Dermis lymphatic vessel endothelial cell (primary cell): ENCODE data around the gene OR6C70. TPM values are rescaled to one million over a fixed set of nuclear protein-coding genes. Genes with fewer than 3 reads are reported as not detected.

Source experiments
- total RNA-seq: library from RNA; depleted of rRNA; stranded (reverse); fragments of >200 nt; gene quantifications from 2 replicates; pipeline ENCODE4 v1.2.1, GENCODE V29; 2014

Gene OR6C70
- not detected in 2 replicates for total RNA-seq

DNA sequence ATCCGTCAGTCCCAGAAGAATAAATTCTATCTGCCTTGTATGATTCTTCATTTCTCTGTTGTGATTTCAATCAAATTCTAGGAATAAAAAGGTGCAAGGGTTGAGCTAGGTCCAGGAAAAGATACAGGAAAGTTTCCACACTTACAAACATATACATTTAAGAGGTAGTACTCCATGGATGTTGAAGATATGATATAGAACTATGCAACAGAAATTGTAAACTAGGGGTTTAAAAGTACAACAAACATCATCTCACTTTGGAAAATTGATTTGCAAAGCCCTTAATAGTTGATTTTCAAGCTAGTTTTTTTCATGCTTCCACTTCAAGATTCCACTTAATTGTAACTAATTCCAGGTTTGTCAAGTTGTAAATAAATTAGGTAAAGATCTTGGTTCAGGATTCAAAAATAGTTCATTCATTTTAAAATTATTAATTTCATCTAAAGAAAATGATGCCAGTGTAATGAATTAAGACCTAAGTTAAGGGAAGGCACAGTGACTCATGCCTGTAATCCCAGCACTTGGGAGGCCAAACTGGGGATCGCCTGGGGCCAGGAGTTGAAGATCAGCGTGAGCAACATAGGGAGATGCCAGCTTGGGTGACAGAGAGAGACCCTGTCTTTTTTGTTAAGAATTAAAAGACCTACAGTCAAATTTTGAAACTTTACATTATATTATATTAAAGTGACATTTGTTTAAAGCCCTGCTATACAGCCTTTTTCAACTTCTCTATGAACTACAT lies at the start of gene OR6C70:
TSS of gene OR6C70 (minus strand) at position 51 of the 742 bp plus-strand sequence. CDS start at position 51, 0 bp downstream.

DNA sequence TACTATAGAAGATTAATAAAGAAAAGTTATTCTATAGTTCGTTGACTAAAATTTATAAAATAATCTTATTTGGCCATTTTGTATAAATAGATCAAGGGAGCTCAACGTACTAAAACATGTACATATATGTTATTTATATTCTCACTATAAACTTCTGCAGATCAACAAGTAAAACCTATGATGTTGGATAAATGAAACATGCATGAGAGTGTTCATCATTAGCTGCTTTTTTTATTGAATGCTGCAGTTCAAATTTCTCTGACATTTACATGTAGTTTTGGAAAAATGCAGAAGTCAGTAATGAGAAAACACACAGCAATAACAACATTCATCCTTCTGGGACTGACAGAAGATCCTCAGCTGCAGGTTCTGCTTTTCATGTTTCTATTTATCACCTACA lies 22.1 kb upstream of the OR6C70 start, which contains the start of gene OR6C68:
TSS of gene OR6C68 (plus strand) at position 301 of the 400 bp plus-strand sequence. CDS start at position 301, 0 bp downstream.

DNA sequence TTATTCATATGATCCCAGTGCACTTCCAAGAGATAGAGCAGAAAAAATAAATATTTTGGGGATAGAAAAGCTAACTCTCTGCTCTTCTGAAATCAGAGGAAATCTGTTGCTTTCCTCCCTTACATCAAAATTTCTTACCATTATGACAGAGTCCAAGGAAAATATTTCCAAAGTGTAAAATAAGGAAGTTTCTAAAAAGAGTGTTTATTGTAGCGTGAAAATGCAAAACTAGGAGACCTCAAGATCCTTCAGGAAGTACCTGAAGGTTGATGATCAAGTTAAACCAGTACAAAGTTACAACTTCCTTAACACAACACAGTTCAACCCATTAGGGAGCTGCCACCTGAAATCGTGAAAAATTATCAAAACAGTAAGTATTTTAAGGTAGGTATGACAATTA lies 26.2 kb downstream of the OR6C70 start, which contains the start of gene OR6C2:
TSS of gene OR6C2 (plus strand) at position 301 of the 400 bp plus-strand sequence. CDS start 8,138 bp downstream, outside the sequence.

DNA sequence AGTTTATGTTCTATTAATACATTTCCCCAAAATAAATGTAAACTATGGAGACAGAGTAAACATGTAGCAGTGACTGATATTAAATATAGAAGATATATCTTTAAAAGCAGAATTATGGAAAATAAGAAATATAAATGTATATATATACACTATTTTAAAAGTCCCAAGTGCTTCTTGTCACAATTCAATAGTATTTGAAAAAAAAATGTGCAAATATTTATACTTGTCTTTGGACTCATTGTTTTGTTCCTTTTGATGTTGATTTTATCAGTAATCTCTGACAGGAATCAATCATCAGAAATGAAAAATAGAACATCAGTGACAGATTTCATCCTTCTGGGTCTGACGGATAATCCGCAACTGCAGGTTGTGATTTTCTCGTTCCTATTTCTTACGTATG lies 44.0 kb downstream of the OR6C70 start, which contains the start of gene OR6C76:
TSS of gene OR6C76 (plus strand) at position 301 of the 400 bp plus-strand sequence. CDS start at position 301, 0 bp downstream.

Other genes starting within 250 kb of the OR6C70 start
- not detected in 2 replicates for gene OR10A7, start 249.1 kb downstream of the OR6C70 start, total RNA-seq
- gene OR6C74, start 225.5 kb downstream of the OR6C70 start, total RNA-seq: not detected in 2 replicates
- gene OR6C6, start 173.6 kb downstream of the OR6C70 start, total RNA-seq: not detected in 2 replicates
- not detected in 2 replicates for gene OR6C1, start 155.8 kb downstream of the OR6C70 start, total RNA-seq
- not detected in 2 replicates for gene OR6C3, start 139.4 kb downstream of the OR6C70 start, total RNA-seq
- not detected in 2 replicates for gene OR6C75, start 107.2 kb downstream of the OR6C70 start, total RNA-seq
- gene OR6C65, start 69.6 kb downstream of the OR6C70 start, total RNA-seq: not detected in 2 replicates
- gene OR6C76, start 43.9 kb downstream of the OR6C70 start, total RNA-seq: not detected in 2 replicates
- gene OR6C2, start 26.1 kb downstream of the OR6C70 start, total RNA-seq: not detected in 2 replicates
- not detected in 2 replicates for gene OR6C68, start 22.2 kb upstream of the OR6C70 start, total RNA-seq
- not detected in 2 replicates for gene OR6C4, start 79.5 kb upstream of the OR6C70 start, total RNA-seq
- gene OR2AP1, start 102.3 kb upstream of the OR6C70 start, total RNA-seq: not detected in 2 replicates
- not detected in 2 replicates for gene OR10P1, start 166.8 kb upstream of the OR6C70 start, total RNA-seq
- gene ITGA7, start 237.8 kb upstream of the OR6C70 start, total RNA-seq: 0.22 TPM in 1 of 2 replicates, not detected in the other
- gene BLOC1S1, start 245.9 kb upstream of the OR6C70 start, total RNA-seq: 54.9 and 58.2 TPM in 2 replicates